HG02678 (cell line): ENCODE data around the gene MYO1D.
"Not testable (repeated sequence)": the region's sequence is repeated elsewhere in the genome, so short reads cannot be mapped to it uniquely, and the experiment has no call there.

ENCODE experiments used
- ATAC-seq: cut with Tn5 transposase; IDR thresholded peaks from one replicate; pipeline ENCODE4 v1.9.1; 2021; ENCODE audit warnings: mild to moderate bottlenecking, moderate library complexity; ENCODE audit not compliant: unreplicated experiment

The MYO1D gene

DNA sequence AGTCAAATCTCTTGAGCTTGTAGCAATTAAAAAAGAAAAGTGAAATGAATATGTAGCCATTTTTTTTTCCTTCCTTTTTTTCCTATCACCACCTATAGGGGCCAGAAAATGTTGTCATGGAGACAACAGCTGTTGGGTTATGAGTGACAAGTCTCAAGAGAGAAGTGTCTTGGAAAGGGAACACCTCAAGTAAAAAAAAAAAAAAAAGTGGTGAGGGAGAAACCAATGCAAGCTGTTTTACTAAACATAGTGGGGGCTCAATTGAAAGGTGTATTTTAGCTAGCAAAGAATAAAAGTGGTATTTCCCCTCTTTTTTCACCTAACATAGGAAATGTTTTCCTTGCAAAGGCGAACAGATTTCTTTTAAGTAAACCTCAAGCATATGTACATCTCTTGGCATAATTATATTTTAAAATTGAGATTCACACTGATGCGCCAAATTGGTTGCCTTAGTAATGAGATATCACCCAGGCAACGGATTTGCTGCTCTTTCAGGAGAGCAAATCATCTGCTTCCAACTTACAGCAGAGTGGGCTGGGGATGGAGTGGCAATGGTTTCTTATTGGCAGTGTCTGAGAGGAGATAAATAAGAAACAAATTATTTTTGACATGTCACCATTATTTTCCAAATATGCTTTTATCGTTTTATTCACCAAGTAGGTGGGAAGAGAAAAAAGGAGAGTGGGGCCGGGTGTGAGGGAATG lies 183.6 kb downstream of the MYO1D start:
- ATAC-seq, result no peak

GRCh38 chr17:32692179-32692578 lies 184.7 kb downstream of the MYO1D start:
- ATAC-seq, result no peak

GRCh38 chr17:32689348-32689747 lies 187.6 kb downstream of the MYO1D start:
- no peak for ATAC-seq

- no peak for ATAC-seq
These were observed 188.7 kb downstream of the MYO1D start for GRCh38 chr17:32688221-32688620.

GRCh38 chr17:32684087-32684958 lies 192.6 kb downstream of the MYO1D start:
- no peak for ATAC-seq

DNA sequence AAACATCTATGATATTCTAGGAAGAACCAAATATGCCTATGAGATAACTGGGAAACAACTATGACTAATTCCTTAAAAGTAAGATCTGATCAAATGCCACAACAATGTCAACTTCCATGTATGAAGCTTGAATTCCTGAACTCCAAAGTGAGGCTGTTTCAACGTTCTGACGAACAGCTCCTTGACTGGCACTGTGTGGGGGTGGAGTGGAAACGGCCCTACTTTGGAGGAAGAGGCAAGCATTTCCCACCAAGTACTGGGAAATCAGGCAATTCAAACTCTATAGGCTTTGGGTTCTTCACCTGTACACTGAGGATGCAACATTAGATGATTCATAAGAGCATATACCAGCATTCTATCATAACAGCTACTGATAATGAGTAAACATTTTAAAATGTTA lies 203.0 kb downstream of the MYO1D start:
- ATAC-seq, result no peak

DNA sequence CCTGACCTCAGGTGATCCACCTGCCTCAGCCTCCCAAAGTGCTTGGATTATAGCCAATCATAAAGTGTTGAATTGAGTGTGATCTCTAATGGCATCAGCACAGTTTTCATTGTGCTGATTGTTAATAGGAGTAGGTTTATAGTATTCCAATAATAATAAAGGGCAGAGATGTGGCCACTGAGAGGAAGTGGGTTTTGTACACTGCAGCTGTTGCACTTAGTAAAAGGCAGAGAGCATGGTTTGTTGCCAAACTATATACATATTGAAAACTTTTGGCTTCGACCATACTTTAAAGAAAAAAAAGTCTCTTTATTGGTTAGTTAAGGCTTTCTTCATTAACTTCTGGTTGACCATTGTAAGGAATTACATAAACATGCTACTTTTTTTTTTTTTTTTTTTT lies 204.2 kb downstream of the MYO1D start:
- ATAC-seq, result no peak

DNA sequence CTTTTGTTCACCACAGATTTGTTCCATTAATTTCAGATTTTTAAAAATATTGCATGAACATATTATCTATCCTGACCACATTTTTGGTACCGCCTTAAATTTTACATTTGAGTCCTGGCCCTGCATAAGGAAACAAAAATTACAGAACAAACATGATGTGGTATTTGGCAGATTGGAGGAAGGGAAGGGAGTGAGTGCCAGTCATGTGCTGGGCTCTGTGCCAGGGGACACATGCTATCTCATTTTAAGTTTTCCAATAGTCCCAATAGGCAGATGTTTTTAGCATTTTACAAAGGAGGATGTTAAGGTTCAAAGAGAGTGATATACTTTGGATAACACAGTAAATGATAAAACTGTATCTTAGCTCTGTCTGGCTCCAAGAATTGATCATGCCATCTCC lies 205.0 kb downstream of the MYO1D start:
- ATAC-seq, result no peak

GRCh38 chr17:32664936-32665583 lies 211.9 kb downstream of the MYO1D start:
- no peak for ATAC-seq

GRCh38 chr17:32660496-32660985 lies 216.4 kb downstream of the MYO1D start:
- no peak for ATAC-seq

DNA sequence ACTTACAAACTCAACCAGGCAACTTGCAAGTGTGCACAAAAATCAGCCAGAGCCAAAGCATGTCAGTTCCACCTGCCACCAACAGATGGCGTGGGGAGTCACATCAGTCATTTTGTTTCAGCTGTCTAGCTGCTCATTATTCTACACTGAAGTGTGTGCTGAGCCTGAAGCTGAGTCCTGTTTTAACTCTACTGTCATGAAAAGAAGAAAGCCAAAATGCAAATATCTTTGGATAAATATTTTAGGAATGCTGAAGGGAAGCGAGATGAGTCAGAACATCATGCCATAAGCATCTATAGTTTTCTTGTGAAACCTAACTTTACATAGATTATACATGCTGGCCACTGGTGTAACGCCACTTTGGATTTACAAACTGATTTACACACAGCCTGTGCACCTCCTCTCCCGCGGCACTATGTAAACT lies 217.5 kb downstream of the MYO1D start:
- no peak for ATAC-seq

- no peak for ATAC-seq
These were observed 218.2 kb downstream of the MYO1D start for GRCh38 chr17:32658470-32659418.

GRCh38 chr17:32656886-32657285 lies 220.0 kb downstream of the MYO1D start:
- no peak for ATAC-seq

DNA sequence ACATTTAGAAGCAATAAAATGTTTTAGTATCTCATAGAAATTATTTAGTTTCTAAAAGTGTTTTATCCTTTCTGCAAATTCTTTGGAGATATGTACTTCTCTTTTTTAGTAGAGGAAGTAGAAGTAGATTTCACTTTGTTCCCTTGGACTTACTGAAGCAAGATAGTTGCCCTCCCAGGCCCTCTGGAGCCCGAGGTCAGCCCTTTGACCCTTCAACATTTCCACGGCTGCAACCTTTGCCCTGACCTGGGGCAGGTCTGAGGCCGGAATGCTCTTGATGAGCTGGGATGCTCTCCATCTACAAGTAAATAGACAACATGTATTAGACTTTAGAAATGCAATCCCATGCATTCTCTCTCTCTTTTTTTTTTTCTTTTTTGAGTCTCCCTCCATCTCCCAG lies 222.6 kb downstream of the MYO1D start:
- no peak for ATAC-seq

DNA sequence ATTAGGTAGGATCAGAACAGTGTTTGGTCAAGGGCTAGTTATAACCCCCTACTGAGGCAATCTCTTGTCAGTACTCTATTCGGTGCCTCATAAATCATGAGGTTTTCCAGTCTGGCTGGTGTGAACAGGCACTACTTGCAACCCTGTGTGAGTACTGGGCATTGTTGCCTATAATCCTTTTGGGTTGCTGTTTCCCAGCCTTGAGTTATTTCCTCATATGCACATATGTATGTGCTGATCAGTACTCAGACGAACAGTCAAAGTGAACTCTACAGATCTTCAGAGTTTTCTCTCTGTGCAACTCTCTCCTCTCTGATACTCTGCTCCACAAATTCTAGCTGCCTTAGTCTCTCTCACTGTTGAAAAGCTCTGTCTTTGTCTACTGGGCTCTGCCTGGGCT lies 225.8 kb downstream of the MYO1D start:
- no peak for ATAC-seq

DNA sequence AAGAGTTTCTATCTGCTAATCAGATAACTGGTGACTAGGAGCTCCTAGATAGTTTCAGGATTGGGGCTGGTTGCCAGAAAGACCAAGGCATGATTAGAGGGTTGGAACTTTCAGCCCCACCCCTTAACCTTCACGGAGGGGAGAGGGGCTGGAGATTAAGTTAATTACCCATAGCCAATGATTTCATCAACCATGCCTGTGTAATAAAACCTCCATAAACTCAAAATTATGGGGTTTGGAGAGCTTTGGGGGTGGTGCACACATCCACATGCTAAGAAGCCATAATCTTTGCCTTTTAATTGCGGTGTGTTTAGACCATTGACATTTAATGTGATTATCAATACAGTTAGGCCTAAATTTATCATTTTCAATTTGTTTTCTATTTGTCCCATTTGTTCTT lies 228.5 kb downstream of the MYO1D start:
- ATAC-seq, result no peak

DNA sequence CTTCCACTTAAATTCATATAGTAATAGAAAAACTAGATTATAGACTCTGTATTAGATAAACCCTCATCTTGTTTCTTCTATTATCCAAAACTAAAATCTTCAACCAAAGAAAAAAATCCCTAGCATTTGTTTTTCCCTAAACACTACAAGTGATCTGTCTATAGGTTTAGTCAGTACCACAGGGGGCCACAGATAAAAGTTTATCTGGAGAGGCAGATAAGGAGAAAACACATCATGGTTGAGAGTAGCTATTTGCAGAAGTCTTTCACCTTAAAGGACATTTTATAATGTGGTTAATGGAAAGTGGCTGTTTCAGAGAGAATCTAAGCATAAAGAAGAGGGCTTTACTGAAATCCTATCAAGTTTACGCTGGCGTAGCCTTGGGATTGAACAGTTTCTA lies 230.0 kb downstream of the MYO1D start:
- no peak for ATAC-seq

DNA sequence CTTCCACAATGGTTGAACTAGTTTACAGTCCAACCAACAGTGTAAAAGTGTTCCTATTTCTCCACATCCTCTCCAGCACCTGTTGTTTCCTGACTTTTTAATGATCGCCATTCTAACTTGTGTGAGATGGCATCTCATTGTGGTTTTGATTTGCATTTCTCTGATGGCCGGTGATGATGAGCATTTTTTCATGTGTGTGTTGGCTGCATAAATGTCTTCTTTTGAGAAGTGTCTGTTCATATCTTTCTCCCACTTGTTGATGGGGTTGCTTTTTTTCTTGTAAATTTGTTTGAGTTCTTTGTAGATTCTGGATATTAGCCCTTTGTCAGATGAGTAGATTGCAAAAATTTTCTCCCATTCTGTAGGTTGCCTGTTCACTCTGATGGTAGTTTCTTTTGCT lies 235.4 kb downstream of the MYO1D start:
- not testable (repeated sequence) for ATAC-seq

DNA sequence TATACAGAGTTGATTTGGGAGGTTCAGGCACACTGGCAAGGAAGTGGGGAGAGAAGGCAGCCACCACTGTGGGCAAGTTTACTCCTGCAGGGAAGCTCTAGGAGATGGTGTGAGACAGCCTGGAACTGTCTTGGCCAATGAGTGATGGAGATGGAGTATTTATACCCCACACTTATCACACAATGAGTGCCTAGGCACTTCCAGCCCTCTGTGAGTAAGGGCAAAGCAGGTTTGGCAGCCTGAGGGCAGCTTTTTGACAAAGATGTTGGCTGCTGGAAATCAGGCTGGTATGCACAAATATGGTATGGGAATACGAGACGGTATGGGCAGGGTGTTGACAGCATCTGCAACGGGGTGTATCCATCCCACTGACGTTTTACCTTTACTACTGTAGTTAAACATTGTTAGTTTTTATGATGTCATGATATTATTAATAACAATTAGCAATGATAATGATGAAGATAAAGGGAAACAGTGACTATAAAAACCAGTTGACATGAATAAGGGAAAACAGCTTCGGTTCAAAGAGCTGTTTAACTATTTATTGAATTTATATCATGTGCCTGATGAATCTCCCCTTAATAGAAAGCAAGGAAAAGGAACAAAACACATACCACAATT lies 240.2 kb downstream of the MYO1D start:
- no peak for ATAC-seq

- ATAC-seq, result no peak
These were observed 242.8 kb downstream of the MYO1D start for GRCh38 chr17:32634167-32634566.
